ENCODE measurements around the gene EML4.

Gene EML4

DNA sequence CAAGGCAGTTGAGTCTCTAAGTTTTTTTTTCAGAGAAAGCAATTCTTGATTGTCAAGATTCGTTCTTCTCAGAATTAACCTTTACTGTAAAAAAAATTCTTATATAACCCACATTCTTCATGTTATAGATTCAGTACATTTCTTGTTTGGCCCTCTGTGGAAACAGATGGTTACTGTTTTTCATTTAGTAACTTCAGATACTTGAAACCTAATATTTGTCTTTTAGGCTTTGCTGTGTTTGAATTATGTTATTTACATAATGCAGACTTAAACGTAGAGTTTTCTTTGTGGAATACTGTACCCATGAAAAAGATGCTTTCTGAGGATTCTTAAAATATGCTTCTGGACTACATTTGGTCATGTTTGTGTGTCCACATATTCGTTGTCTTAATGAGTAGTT lies 48.2 kb downstream of the EML4 start:
- 97% methylated on average over 2 of the region's 3 CpGs for WGBS
- no peak overlapping the region for H3K9ac ChIP-seq (ENCODE audit: low read depth, low read length)

DNA sequence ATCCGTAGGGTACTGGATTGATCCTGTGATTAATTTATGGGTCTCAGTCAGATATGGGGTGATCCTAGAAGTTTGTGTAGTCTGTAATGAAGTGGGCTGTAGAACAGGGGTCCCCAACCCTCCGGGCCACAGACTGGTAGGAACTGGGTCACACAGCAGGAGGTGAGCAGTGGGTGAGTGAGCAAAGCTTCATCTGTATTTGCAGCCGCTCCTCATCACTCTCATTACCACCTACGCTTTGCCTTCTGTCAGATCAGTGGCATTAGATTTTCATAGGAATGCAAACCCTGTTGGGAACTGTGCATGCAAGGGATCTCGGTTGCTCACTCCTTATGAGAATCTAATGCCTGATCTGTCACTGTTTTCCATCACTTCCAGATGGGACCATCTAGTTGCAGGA lies 48.8 kb downstream of the EML4 start:
- Histone ChIP-seq H3K27ac (ENCODE audit: low read depth, low read length) (no peak overlapping the region), H3K9me3 (ENCODE audit: insufficient read depth, low read depth, low read length) (no peaks in the 10 kb centered on the region), H3K27me3 (ENCODE audit: insufficient read depth, low read length) (no peaks in the 10 kb centered on the region), H3K36me3 (ENCODE audit: insufficient read depth, low read length) (no peaks in the 10 kb centered on the region), H3K4me1 (ENCODE audit: insufficient read depth, low read length) (no peaks in the 10 kb centered on the region; the same call in 1 of the 2 replicates), H3K4me3 (ENCODE audit: low read length) (no peak overlapping the region), H3K9ac (ENCODE audit: low read depth, low read length) (no peak overlapping the region)
- 89% methylated on average over 5 of the region's 5 CpGs for WGBS

More for the DNA sequence above, 48.2 kb downstream of the EML4 start:
- Histone ChIP-seq H3K4me3 (ENCODE audit: low read length) (no peak overlapping the region), H3K27ac (ENCODE audit: low read depth, low read length) (no peak overlapping the region), H3K36me3 (ENCODE audit: insufficient read depth, low read length) (no peaks in the 10 kb centered on the region), H3K27me3 (ENCODE audit: insufficient read depth, low read length) (no peaks in the 10 kb centered on the region), H3K9me3 (ENCODE audit: insufficient read depth, low read depth, low read length) (no peaks in the 10 kb centered on the region), H3K4me1 (ENCODE audit: insufficient read depth, low read length) (no peaks in the 10 kb centered on the region; the same call in 1 of the 2 replicates)

DNA sequence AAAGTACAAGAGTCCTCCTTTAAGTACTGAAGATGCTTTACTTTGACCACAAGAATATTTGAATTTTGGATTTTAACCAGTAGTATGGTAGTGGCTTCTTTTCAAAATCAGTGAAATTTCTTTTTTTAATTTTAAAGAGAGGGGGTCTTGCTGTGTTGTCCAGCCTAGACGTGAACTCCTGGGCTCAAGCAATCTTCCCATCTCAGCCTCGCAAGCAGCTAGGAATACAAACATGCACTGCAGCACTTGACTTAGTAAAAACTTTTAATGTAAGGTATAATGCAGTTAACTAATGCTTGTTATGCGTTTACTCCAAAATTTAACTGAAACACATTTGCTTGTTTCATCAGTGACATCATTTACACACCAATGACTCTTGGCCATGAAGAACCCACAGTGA lies 49.6 kb downstream of the EML4 start:
- no peaks in the 10 kb centered on the region for H3K9me3 ChIP-seq (ENCODE audit: insufficient read depth, low read depth, low read length)
- no peak overlapping the region for H3K9ac ChIP-seq (ENCODE audit: low read depth, low read length)
- WGBS: 96% methylated on average over 2 of the region's 3 CpGs
- H3K4me1 ChIP-seq (ENCODE audit: insufficient read depth, low read length): no peaks in the 10 kb centered on the region; the same call in 1 of the 2 replicates
- no peaks in the 10 kb centered on the region for H3K36me3 ChIP-seq (ENCODE audit: insufficient read depth, low read length)
- no peak overlapping the region for H3K27ac ChIP-seq (ENCODE audit: low read depth, low read length)
- H3K27me3 ChIP-seq (ENCODE audit: insufficient read depth, low read length): no peaks in the 10 kb centered on the region
- H3K4me3 ChIP-seq (ENCODE audit: low read length): no peak overlapping the region

DNA sequence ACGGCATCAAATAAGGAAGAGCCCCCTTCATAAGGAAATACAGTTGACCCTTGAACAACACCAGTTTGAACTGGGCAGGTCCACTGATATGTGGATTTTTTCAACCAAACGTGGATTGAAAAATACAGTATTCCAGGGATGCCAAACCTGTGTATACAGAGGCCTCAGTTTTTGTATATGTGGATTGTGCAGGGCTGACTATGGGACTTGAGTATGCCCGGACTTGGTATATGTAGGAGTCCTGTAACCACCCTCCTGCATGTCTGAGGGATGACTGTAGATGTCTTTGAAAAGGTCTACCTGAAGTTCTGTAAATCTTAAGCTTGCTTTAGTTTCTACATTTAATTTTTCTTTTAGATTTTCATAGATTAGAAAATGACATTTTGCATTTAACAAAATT lies 50.0 kb downstream of the EML4 start:
- no peak overlapping the region for H3K9ac ChIP-seq (ENCODE audit: low read depth, low read length)
- 93% methylated on average over 3 of the region's 3 CpGs for WGBS
- H3K4me3 ChIP-seq (ENCODE audit: low read length): no peak overlapping the region
- no peaks in the 10 kb centered on the region; the same call in 1 of the 2 replicates for H3K4me1 ChIP-seq (ENCODE audit: insufficient read depth, low read length)
- no peak overlapping the region for H3K27ac ChIP-seq (ENCODE audit: low read depth, low read length)
- no peaks in the 10 kb centered on the region for H3K9me3 ChIP-seq (ENCODE audit: insufficient read depth, low read depth, low read length)
- H3K27me3 ChIP-seq (ENCODE audit: insufficient read depth, low read length): no peaks in the 10 kb centered on the region
- no peaks in the 10 kb centered on the region for H3K36me3 ChIP-seq (ENCODE audit: insufficient read depth, low read length)

DNA sequence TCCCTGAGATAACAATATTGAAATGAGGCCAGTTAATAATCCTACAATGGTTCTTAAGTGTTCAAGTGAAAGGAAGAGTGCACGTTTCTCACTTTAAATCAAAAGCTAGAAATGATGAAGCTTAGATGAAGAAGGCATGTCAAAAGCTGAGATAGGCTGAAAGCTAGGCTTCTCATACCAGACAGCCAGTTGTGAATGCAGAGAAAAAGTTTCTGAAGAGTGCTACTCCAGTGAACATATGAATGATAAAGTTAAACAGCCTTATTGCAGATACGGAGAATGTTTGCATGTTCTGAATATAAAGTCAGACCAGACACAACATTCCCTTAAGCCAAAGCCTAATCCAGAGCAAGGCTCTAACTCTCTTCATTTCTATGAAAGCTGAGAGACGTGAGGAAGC lies 51.4 kb downstream of the EML4 start:
- H3K4me1 ChIP-seq (ENCODE audit: insufficient read depth, low read length): no peaks in the 10 kb centered on the region
- no peaks in the 10 kb centered on the region for H3K9me3 ChIP-seq (ENCODE audit: insufficient read depth, low read depth, low read length)
- no peak overlapping the region for H3K27ac ChIP-seq (ENCODE audit: low read depth, low read length)
- no peaks in the 10 kb centered on the region for H3K27me3 ChIP-seq (ENCODE audit: insufficient read depth, low read length)
- no peak overlapping the region for H3K4me3 ChIP-seq (ENCODE audit: low read length)
- no peak overlapping the region for H3K9ac ChIP-seq (ENCODE audit: low read depth, low read length)
- H3K36me3 ChIP-seq (ENCODE audit: insufficient read depth, low read length): no peaks in the 10 kb centered on the region
- 88% methylated on average over 3 of the region's 3 CpGs for WGBS

DNA sequence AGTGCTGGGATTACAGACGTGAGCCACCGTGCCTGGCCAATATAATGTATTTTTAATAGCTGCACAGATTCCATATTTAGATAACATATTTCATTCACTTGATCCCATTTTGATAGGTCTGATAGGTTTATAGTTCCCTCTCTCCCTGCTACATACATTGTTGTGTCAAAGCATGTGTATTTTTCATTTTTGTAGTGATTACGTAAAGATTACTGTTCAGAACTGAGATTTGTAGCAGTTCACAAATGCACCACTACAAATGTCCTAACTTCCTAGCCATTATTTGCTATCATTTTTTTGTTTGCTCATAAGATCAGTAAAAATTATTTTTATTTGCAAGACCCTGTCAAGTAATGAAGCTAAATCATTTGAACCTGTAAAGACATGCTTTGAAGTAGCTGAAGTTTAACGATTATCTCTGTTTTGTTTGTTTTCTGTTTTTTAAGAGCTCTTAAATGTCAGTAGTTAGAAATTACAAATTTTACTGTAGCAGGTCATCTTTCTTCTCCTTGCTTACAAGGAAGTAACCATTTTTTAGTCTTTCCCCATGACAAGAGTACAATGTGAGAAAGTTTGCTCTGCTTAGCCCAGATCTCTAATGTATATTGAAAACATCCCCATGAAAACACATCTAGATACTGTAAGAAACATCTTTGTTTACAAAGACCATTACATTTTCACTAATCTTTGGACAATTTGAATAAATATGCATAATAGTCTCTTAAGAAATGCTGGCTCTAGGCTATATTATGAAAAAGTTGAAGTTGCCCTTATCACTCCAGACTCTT lies 54.1 kb downstream of the EML4 start:
- H3K36me3 ChIP-seq (ENCODE audit: insufficient read depth, low read length): no peaks in the 10 kb centered on the region
- no peak overlapping the region for H3K9ac ChIP-seq (ENCODE audit: low read depth, low read length)
- no peaks in the 10 kb centered on the region for H3K4me1 ChIP-seq (ENCODE audit: insufficient read depth, low read length)
- WGBS: 85% methylated on average over 3 of the region's 4 CpGs
- H3K9me3 ChIP-seq (ENCODE audit: insufficient read depth, low read depth, low read length): no peaks in the 10 kb centered on the region
- H3K27me3 ChIP-seq (ENCODE audit: insufficient read depth, low read length): no peaks in the 10 kb centered on the region
- H3K27ac ChIP-seq (ENCODE audit: low read depth, low read length): no peak overlapping the region
- no peak overlapping the region for H3K4me3 ChIP-seq (ENCODE audit: low read length)

DNA sequence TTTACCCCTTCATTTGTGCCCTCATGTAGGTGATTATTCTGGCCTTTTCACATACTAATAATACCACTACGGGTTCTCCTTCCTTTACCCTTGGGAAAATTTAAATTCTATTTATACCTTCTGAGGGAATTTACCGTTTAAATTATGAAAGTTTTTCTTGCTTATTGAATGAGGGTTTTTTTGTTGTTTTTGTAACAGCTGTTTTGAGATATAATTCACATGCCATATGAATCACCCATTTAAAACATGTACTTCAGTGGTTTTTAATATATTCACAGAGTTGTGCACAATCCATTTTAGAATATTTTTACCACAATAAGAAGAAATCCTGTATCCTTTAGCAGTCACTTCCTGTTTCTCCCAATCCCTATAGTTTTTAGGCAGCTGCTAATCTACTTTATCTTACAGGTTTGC lies 54.7 kb downstream of the EML4 start:
- Histone ChIP-seq H3K4me3 (ENCODE audit: low read length) (no peak overlapping the region), H3K27me3 (ENCODE audit: insufficient read depth, low read length) (no peaks in the 10 kb centered on the region), H3K36me3 (ENCODE audit: insufficient read depth, low read length) (no peaks in the 10 kb centered on the region), H3K4me1 (ENCODE audit: insufficient read depth, low read length) (no peaks in the 10 kb centered on the region), H3K9ac (ENCODE audit: low read depth, low read length) (no peak overlapping the region), H3K27ac (ENCODE audit: low read depth, low read length) (no peak overlapping the region), H3K9me3 (ENCODE audit: insufficient read depth, low read depth, low read length) (no peaks in the 10 kb centered on the region)
- WGBS: 100% methylated on average over 1 of the region's 2 CpGs

DNA sequence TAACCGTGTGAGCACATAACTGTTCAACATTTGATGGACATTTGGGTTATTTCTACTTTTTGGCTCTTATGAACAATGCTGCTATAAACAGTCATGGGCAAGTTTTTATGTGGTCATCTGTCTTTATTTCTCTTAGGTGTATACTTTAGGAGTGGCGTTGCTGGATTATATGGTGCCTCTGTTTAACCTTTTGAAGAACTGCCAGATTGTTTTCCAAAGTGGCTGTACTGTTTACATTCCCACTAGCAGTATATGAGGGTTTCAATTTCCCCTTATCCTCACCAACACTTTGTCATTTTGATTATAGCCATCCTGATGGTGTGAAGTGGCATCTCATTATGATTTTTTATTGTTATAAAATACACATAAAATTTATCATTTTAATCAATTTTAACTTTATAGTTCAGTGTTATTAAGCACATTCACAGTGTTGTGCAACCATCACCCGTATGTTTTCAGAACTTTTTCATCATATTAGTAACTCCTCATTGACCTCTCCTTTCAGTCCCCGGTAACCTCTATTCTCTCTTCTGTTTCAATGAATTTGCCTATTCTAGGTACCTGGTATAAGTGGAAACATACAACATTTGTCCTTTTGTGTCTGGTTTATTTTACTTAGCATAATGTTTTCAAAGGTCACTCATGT lies 55.4 kb downstream of the EML4 start:
- Histone ChIP-seq H3K27ac (ENCODE audit: low read depth, low read length) (no peak overlapping the region), H3K27me3 (ENCODE audit: insufficient read depth, low read length) (no peaks in the 10 kb centered on the region), H3K4me3 (ENCODE audit: low read length) (no peak overlapping the region), H3K4me1 (ENCODE audit: insufficient read depth, low read length) (no peaks in the 10 kb centered on the region), H3K9me3 (ENCODE audit: insufficient read depth, low read depth, low read length) (no peaks in the 10 kb centered on the region), H3K36me3 (ENCODE audit: insufficient read depth, low read length) (no peaks in the 10 kb centered on the region), H3K9ac (ENCODE audit: low read depth, low read length) (no peak overlapping the region)
- 95% methylated on average over 4 of the region's 4 CpGs for WGBS

DNA sequence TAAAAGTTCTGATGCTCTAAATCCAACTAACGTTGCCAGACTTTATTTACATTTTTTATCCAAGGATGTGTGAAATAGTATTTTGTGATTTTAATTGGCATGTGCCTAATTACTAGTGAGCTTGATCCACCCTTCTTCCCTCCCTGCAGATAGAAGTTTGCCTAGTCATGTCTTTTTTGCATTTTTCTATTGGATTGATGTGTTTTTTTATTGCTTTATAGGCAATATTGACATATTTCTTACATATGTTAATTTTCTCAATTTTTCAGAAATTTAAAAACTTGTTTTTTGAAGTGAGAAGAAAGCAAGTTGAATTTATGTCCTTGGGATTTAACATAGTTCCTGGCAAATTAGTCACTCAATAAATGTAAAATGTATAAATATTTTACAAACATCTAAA lies 56.4 kb downstream of the EML4 start:
- Histone ChIP-seq H3K4me3 (ENCODE audit: low read length) (no peak overlapping the region), H3K36me3 (ENCODE audit: insufficient read depth, low read length) (no peaks in the 10 kb centered on the region), H3K27ac (ENCODE audit: low read depth, low read length) (no peak overlapping the region), H3K27me3 (ENCODE audit: insufficient read depth, low read length) (no peaks in the 10 kb centered on the region), H3K4me1 (ENCODE audit: insufficient read depth, low read length) (peaks cover 1% of the 10 kb centered on the region; the same call in 1 of the 2 replicates), H3K9me3 (ENCODE audit: insufficient read depth, low read depth, low read length) (no peaks in the 10 kb centered on the region), H3K9ac (ENCODE audit: low read depth, low read length) (no peak overlapping the region)
- no CpG with 5 or more reads among the region's 1 CpG for WGBS

DNA sequence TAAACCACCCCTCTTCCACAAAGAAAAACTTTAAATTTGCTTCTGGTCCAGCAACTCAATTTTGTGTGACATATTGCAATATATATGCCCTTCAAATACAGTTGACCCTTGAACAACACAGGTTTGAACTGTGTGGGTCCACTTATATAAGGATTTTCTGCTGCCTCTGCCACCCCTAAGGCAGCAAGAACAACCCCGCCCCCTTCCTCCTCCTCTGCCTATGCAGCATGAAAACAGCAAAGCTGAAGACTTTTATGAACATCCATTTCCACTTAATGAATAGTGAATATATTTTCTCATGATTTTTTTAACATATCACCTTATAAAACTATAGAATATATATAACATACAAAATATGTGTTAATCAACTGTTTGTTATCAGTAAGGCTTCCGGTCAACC lies 58.3 kb downstream of the EML4 start:
- Histone ChIP-seq H3K9ac (ENCODE audit: low read depth, low read length) (no peak overlapping the region), H3K27ac (ENCODE audit: low read depth, low read length) (no peak overlapping the region), H3K27me3 (ENCODE audit: insufficient read depth, low read length) (no peaks in the 10 kb centered on the region), H3K9me3 (ENCODE audit: insufficient read depth, low read depth, low read length) (no peaks in the 10 kb centered on the region), H3K36me3 (ENCODE audit: insufficient read depth, low read length) (no peaks in the 10 kb centered on the region), H3K4me1 (ENCODE audit: insufficient read depth, low read length) (peaks cover 4% of the 10 kb centered on the region; the same call in 1 of the 2 replicates), H3K4me3 (ENCODE audit: low read length) (no peak overlapping the region)
- WGBS: 81% methylated on average over 2 of the region's 2 CpGs

DNA sequence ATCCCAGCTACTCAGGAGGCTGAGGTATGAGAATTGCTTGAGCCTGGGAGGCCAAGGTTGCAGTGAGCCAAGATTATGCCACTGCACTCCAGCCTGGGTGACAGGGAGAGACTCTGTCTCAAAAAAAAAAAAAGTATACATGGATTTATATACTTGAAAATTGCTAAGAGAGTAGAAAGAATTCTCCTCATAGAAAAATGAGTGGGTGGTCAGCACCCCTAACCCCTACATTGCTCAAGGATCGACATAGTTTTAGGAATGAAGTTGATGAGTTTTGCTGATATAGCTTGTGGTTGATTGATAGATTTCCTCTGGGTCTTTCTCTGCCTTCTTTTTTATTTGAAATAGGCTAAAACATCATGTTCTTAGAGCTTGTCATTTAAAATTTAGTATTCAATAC lies 58.9 kb downstream of the EML4 start:
- no peaks in the 10 kb centered on the region for H3K9me3 ChIP-seq (ENCODE audit: insufficient read depth, low read depth, low read length)
- H3K9ac ChIP-seq (ENCODE audit: low read depth, low read length): no peak overlapping the region
- 100% methylated on average over 1 of the region's 1 CpG for WGBS
- no peaks in the 10 kb centered on the region for H3K27me3 ChIP-seq (ENCODE audit: insufficient read depth, low read length)
- H3K36me3 ChIP-seq (ENCODE audit: insufficient read depth, low read length): no peaks in the 10 kb centered on the region
- H3K4me1 ChIP-seq (ENCODE audit: insufficient read depth, low read length): peaks cover 4% of the 10 kb centered on the region; the same call in 1 of the 2 replicates
- H3K27ac ChIP-seq (ENCODE audit: low read depth, low read length): no peak overlapping the region
- no peak overlapping the region for H3K4me3 ChIP-seq (ENCODE audit: low read length)

All from HUES64 (cell line).